Embryonic facial prominence (tissue), 1 donor: ENCODE data around the gene COL5A1.

Experiments
- DNase-seq: peaks from one replicate; pipeline ENCODE4 v3.0.0-alpha.2; 2016; ENCODE audit errors: extremely low spot score

Gene COL5A1

GRCh38 chr9:134625361-134626068 lies 16.1 kb upstream of the COL5A1 start:
- DNase-seq: no peak

- DNase-seq: no peak
Observed at GRCh38 chr9:134626069-134626423, 15.6 kb upstream of the COL5A1 start.

GRCh38 chr9:134626571-134627416 lies 14.8 kb upstream of the COL5A1 start:
- DNase-seq: no peak

GRCh38 chr9:134627417-134628353 lies 13.9 kb upstream of the COL5A1 start:
- no peak for DNase-seq

GRCh38 chr9:134628354-134628736 lies 13.3 kb upstream of the COL5A1 start:
- no peak for DNase-seq

GRCh38 chr9:134629061-134629585 lies 12.5 kb upstream of the COL5A1 start:
- no peak for DNase-seq

GRCh38 chr9:134629586-134630392 lies 11.8 kb upstream of the COL5A1 start:
- DNase-seq: no peak

- no peak for DNase-seq
Observed at GRCh38 chr9:134630393-134630790, 11.2 kb upstream of the COL5A1 start.

- no peak for DNase-seq
Observed at GRCh38 chr9:134630861-134631260, 10.7 kb upstream of the COL5A1 start.

- DNase-seq: no peak
Observed at GRCh38 chr9:134631881-134632280, 9.7 kb upstream of the COL5A1 start.

- no peak for DNase-seq
Observed at GRCh38 chr9:134632329-134632728, 9.3 kb upstream of the COL5A1 start.

- DNase-seq: no peak
Observed at GRCh38 chr9:134633362-134634142, 8.1 kb upstream of the COL5A1 start.

GRCh38 chr9:134634176-134634575 lies 7.4 kb upstream of the COL5A1 start:
- no peak for DNase-seq

- DNase-seq: no peak
Observed at GRCh38 chr9:134634667-134635230, 6.9 kb upstream of the COL5A1 start.

- DNase-seq: no peak
Observed at GRCh38 chr9:134635351-134636148, 6.1 kb upstream of the COL5A1 start.

- no peak for DNase-seq
Observed at GRCh38 chr9:134636149-134636507, 5.5 kb upstream of the COL5A1 start.

- no peak for DNase-seq
Observed at GRCh38 chr9:134637241-134637640, 4.4 kb upstream of the COL5A1 start.

GRCh38 chr9:134637696-134638501 lies 3.7 kb upstream of the COL5A1 start:
- DNase-seq: no peak
